IPS DF 19.7 (cell line): ENCODE data around the gene IL17RC.
"Not testable (repeated sequence)": the region's sequence is repeated elsewhere in the genome, so short reads cannot be mapped to it uniquely, and the experiment has no call there.

Experiments
- DNase-seq: peaks from one replicate; pipeline ENCODE4 v3.0.0-alpha.2; 2013; ENCODE audit warnings: low read depth, low spot score

IL17RC gene

DNA sequence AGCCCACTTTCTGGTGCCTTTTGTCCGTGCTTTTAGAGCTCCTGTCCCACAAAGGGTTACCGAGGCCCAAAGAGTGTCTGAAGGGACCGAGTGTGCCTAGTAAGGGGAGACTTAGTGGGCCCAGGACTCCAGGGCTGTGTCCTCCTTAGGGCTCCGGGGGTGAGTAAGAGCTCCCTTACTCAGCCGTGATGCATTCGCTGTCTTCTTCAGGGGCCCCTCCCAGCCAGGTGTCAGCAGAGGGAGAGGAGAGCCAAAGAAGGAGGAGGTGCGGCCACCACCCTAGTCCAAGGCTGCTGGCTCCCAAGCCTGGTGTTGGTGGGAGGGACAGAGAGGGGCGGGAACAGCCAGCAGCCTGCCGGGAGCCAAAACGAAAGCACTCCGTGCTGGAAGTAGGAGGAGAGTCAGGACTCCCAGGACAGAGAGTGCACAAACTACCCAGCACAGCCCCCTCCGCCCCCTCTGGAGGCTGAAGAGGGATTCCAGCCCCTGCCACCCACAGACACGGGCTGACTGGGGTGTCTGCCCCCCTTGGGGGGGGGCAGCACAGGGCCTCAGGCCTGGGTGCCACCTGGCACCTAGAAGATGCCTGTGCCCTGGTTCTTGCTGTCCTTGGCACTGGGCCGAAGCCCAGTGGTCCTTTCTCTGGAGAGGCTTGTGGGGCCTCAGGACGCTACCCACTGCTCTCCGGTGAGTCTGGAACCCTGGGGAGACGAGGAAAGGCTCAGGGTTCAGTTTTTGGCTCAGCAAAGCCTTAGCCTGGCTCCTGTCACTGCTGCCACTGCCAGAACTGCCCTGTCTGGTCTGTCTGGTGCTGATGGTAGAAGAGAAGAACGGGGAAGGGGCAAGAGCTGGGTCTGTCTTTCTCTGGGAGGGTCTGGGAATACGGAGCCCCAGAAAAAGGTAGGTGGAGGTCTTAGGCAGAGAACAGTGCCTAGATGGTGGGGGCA, at the start of gene IL17RC:
IL17RC (plus strand) TSS at position 365 of the 947 bp plus-strand sequence; CDS start at position 583, 218 bp downstream.
- no peak for DNase-seq

DNA sequence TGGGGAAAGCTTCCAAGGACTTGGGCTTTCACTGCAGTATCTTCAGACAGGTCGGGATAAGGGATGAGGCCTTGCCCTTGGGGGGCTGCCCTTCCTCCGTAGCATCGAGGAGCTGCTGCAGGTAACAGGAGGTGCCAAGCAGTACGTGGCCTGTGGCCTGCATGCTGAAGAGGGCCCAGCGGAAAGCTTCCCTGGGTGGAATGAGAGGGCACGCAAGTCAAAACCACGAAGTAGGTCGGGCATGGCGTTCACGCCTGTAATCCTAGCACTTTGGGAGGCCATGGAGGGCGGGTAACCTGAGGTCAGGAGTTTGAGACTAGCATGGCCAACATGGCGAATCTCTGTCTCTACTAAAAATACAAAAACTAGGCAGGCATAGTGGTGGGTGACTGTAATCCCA, 49.8 kb upstream of the IL17RC start:
- DNase-seq, result no peak

DNA sequence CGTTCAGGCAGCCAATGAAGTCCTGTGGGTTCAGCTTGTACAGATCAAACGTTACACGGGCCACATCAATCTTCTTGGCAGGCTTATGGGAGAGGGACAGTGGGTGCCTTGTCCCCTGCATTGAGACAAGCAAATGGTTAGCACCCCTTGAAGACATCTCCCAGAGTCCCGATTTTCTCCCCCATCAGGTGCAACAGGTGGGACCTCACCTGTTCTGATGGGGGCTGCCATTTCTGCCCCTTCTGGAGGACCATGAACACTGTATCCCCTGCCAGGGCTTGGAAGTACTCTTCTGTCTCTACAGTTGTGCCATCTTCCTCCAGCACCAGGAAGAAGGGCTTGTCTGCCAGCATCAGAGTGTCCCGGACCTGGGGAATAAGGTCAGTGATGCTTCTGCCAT, 46.9 kb upstream of the IL17RC start:
- DNase-seq, result no peak

- no peak for DNase-seq
These were observed 45.9 kb upstream of the IL17RC start for GRCh38 chr3:9870978-9871377.

DNA sequence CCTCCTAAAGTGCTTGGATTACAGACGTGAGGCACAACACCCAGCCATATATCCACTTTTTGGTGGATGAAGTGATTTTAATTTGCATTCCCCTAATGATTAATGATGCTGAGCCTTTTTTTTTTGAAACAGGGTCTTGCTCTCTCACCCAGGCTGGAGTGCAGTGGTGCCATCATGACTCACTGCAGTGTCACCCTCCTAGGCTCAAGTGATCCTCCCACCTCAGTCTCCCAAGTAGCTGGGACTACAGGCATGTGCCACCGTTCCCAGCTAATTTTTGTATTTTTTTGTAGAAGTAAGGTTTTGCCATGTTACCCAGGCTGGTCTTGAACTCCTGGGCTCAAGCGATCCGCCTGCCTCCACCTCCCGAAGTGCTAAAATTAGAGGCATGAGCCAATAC, 44.8 kb upstream of the IL17RC start:
- DNase-seq, result not testable (repeated sequence)

DNA sequence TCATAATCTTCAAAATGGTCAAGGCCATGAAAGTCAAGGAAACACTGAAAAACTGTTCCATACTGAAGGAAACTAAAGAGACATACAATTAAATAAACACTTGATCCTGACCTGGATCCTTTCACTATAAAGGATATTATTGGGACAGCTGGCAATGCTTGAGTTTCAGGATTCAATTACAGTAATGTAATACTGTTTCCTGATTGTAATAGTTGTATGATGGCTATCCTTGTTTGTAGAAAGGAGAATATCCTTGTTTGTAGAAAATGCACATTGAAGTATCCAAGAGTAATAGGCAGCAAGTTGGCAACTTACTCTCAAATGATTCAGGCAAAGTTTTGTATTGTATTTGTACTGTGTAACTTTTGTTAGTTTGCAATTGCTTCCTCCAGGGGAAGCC, 41.5 kb upstream of the IL17RC start:
- no peak for DNase-seq

- DNase-seq, result not testable (repeated sequence)
These were observed 40.6 kb upstream of the IL17RC start for GRCh38 chr3:9876255-9876654.

DNA sequence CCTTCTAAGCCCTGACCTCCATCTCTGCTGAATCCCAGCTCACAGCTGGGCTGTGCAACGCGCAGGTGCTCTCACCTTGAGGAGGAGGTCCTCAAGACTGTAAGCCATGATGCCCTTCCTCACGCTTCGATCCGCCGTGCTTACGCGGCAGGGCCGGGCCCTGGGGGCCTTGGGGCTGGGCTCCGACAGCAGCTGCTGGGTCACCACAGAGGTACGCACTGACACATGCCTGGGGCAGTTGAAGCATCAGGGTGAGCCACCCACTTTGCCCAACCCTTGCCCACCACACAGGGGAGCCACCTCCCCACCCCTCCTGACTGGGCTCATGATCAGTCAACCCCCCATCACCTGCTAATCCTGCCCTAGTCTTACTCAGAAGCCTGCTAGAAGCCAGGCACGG, 39.9 kb upstream of the IL17RC start:
- no peak for DNase-seq

DNA sequence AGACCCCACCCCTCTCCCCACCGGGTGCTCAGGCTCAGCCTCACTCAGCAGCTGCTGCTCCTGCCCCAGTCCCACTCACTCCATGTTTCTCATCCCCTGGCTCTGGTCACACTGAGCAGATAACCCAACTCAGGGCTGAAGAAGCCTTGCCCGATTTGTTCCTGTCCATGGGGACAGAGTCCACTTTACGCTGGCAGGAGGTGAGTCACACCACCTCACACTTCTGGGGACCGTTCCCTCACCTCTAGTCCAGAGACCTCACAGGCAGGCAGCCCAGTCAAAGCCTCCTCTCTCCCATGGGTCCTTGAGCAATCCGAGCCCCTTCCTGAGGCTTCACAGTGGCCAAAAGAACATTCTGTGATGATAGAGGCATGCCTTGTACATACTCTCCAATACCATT, 38.2 kb upstream of the IL17RC start:
- DNase-seq, result no peak

DNA sequence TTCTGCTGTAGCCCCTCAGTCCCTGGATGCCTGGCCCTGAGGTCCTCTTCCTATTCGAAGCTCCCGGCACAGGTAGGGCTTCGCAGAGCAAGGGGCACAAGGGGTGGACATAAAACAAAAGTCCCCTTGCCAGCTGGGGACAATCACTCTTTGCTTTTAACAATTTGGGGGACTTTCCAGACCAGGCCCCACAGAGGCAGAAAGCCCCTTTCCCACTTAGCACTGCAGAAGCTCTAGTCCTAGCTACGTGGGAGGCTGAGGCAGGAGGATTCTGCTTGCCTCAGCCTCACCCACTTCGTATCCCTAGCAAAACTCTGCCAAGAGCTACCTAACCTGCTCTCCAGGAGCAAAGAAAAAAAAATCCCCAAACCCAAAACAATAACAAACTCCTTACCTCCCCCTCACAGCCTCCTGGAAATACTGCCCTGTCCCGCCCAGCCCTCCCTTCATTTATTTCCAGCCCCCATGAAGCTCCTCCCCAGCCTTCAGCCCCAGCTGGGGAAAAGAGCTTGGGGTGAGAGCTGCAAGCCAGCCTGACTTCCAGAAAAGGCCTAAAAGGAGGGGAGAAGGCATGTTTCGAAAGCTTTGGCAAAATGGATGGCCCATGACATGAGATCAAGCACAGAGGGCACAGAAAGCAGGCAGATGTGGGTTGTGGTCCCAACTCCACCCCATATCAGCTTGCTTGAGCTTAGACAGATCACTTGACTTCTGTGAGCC, 36.9 kb upstream of the IL17RC start, which contains the start of gene CIDEC:
CIDEC (minus strand) TSS at position 424 of the 720 bp plus-strand sequence. CDS start 1,767 bp downstream, outside the sequence.
- DNase-seq, result no peak

GRCh38 chr3:9881441-9881840, 35.5 kb upstream of the IL17RC start:
- DNase-seq, result no peak

- DNase-seq, result no peak
These were observed 33.0 kb upstream of the IL17RC start for GRCh38 chr3:9883706-9884554.

DNA sequence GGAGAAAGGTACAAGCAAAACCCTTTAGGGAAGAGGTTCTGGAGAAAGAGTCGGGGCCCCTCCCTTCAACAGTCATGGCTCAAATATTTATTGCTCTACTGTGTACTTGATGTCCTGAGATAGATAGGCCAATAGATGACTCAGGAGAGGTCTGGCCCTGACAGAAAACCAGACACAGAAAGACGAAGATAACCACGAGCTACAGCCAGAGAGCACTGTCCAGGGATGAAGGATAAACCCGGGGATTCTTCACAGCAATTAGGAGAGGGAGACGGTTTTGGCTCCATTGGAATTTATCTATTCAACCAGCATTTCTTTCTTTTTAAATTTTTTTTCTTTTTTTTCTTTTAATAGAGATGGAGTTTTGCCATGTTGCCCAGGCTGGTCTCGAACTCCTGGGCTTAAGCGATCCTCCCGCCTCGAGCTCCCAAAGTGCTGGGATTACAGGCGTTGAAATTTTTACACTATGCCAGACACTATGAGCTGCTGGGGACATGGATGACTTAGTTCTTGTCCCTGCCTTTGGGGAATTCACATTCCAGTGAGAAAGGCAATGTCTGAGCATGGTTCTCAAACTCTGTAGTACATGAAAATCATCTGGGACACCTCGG, 32.2 kb upstream of the IL17RC start:
- DNase-seq, result no peak

- no peak for DNase-seq
These were observed 30.6 kb upstream of the IL17RC start for GRCh38 chr3:9886328-9886727.

GRCh38 chr3:9887480-9887879, 29.4 kb upstream of the IL17RC start:
- DNase-seq, result no peak

DNA sequence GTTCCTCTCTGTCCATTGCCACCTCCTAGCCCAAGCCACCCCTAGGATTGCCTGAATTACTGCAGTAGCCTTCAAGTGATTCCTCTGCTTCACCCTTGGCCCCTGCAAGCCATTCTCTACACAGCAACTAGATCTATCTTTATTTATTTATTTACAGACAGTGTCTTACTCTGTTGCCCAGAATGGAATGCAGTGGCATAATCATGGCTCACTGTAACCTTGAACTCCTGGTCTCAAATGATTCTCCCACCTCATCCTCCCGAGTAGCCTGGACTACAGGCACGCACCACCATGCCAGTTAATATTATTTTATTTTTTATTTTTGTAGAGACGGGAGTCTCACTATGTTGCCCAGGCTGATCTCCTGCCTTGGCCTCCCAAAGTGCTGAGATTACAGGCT, 28.4 kb upstream of the IL17RC start:
- no peak for DNase-seq

DNA sequence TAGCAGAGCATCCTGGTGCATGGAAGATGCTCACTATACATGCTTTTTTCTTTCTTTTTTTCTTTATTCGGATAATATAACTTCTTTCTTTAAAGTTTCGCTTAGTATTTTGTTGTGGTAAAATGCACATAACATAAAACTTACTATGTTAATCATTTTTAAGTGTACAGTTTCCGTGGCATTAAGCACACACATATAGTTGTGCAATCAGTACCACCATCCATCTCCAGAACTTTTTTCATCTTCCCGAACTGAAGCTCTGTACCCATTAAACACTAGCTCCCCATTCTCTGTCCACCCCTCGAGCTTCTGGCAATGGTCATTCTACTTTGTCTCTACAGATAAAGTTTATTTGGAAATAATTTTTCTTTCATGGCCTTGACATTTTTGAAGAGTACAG, 27.5 kb upstream of the IL17RC start:
- no peak for DNase-seq

DNA sequence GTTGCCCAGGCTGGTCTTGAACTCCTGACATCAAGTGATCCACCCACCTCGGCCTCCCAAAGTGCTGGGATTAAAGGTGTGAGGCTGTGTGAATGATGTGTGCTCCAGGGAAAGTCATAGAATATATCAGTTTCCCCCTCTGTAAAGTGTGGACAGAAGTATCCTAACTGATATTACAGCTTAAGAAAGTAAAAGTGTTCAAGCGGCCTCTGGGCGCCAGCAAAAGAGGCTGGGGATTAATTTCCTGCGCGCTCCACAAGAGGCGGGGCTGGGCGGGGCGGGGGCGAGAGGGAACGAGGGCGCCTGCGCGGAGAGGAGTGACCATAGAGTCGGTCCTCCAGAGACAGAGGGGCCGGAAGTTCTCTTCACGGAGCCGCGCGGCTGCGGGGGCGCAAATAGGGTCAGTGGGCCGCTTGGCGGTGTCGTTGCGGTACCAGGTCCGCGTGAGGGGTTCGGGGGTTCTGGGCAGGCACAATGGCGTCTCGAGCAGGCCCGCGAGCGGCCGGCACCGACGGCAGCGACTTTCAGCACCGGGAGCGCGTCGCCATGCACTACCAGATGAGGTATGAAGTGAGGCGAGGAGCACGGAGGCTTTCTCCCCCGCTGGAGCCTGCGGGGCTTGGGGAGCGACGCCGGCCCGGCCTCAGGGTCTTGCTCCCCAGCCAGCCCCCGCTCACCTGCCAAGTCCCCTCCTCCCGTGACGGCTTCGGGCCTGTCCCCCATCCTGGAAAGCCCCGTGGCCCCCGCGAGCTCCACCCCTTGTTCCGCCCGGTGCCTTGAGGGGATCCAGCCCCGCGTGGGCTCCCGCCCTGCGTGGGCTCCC, 26.4 kb upstream of the IL17RC start, which contains the start of gene JAGN1:
JAGN1 (plus strand) TSS at position 362 of the 823 bp plus-strand sequence; CDS start at position 475, 113 bp downstream.
- peak; percentile 30 for DNase-seq

DNA sequence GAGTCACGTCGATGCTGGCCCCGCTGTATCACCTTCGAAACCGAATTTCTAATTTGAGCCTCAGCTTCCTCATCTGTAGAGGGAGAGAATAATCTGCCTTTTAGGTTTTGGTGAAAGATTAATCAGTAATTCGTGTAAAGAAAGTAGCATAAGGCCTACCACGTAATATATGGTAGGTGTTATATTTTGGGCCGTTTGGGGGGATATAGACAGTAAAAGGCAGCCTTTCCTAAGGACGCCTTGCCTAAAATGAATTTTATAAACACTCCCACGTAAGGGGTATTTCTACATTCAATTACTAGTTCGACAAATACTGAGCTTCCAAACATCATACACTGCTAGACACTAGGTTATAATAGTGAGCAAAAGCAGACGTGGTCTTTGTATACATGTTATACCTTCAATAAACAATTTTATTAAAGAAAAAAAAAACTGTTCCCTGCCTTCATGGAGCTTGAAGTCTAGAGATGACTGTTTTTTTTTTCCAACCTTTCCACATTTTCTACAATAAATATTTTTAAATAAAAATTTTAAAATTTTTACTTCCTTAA, 25.8 kb upstream of the IL17RC start:
- no peak for DNase-seq

DNA sequence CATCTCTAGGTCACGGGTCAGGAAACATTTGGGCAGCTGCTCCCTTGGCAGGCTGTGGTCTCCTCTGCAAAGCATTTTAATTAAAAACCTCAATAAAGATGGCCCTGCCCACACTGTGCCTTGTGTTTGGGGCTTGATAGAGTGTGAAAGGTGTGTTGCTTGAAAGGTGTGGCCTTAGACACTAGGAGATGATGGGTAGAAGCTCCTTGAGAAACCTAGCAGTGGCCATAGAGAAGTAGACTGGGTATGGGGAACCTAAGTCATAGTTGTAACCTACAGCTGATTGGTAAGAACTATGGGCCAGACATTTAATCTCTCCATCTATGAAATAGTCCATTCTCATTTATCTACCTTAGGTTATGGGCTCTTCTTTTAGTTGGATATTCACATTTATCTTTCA, 23.2 kb upstream of the IL17RC start:
- no peak for DNase-seq
